Measurements from ENCODE around the gene TSPAN14.

The TSPAN14 gene

GRCh38 chr10:80425901-80426300 lies 28.2 kb upstream of the TSPAN14 start:
- DNase-seq: no peak

- DNase-seq: no peak
Measured at GRCh38 chr10:80427541-80427940, 26.6 kb upstream of the TSPAN14 start.

DNA sequence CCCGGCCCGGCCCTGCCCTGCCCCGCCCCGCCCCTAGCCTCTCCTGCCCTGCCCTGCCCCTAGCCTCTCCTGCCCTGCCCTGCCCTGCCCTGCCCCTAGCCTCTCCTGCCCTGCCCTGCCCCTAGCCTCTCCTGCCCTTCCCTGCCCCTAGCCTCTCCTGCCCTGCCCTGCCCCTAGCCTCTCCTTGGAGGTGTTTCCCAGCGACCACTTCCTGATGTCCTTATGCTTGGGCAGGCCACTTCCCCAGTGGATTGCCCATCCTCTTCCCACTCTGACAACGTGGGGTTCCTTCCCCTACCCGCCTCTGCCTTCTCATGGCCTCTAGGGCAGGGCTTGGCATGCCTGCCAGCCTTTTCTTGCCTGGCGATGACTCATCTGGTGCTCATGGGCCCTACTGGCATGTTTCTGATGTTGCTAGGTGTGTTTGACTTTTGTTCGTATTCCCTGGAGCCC lies 24.6 kb upstream of the TSPAN14 start:
- no peak for DNase-seq

GRCh38 chr10:80433134-80433533 lies 21.0 kb upstream of the TSPAN14 start:
- DNase-seq: no peak

DNA sequence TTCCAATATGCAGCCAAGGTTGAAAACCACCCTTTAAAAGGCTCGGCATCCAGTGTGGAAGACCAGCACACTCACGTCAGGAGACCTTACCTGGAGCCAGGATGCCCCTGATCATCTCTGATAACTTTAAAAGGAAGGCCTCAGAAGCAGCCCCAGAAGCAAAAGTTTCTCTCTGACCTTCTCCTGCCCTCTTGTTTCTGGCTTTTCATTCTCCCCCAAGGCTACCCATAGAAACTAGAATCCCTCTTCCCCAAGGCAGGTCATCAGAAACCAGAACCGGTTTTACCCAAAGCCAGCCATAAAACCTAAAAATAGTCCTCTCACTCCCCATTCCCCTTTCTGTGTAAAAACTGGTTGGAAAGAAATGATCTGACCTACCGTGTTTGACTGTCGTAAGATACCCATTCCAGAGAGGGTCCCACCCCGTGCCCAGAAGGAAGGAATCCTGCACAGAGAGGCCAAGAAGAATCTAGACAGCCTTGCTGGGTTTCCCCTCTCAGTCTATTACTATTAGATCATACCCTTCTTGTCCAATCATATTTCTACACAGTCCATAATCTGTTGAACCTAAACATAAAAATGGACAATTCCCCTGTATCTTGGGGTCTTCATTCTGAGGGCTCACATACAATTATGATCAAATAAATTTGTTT lies 17.5 kb upstream of the TSPAN14 start:
- no peak for DNase-seq

GRCh38 chr10:80437227-80437626 lies 16.9 kb upstream of the TSPAN14 start:
- no peak for DNase-seq

- no peak for DNase-seq
Measured at GRCh38 chr10:80441831-80442230, 12.3 kb upstream of the TSPAN14 start.

GRCh38 chr10:80442879-80443278 lies 11.2 kb upstream of the TSPAN14 start:
- DNase-seq: no peak

- no peak for DNase-seq
Measured at GRCh38 chr10:80443531-80443974, 10.6 kb upstream of the TSPAN14 start.

GRCh38 chr10:80444124-80444523 lies 10.0 kb upstream of the TSPAN14 start:
- no peak for DNase-seq

DNA sequence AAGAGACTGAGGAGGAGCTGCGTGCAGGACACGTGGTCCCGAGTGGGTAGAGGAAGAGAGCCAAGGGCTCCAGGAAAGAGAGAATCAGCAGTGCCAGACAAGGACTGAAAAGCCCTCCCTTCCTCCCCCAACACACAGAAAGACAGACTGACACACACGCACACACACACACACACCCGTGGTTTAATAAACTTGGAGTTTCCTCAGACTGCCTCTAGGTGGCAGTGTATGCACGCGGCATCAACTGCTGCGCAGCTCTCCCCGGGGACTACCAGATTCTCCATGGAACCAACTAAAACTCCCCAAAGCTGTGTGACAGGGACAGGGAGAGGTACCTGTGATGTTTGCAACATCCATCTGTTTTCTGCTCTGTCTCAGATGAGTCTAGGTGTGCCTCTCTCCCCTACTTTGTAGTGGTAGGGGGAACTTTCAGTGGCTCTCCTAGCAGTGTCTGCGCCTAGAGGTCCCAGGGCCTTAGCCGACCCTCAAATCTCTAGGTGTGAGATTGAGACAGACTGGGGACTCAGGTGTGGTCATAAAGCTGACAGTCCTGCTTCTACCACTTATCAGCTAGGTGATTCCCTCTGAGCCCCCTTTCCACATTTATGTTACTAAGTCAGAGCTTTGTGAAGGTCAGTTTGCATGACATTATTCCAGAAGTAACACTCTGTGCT lies 9.3 kb upstream of the TSPAN14 start:
- DNase-seq: peak; percentile 85

DNA sequence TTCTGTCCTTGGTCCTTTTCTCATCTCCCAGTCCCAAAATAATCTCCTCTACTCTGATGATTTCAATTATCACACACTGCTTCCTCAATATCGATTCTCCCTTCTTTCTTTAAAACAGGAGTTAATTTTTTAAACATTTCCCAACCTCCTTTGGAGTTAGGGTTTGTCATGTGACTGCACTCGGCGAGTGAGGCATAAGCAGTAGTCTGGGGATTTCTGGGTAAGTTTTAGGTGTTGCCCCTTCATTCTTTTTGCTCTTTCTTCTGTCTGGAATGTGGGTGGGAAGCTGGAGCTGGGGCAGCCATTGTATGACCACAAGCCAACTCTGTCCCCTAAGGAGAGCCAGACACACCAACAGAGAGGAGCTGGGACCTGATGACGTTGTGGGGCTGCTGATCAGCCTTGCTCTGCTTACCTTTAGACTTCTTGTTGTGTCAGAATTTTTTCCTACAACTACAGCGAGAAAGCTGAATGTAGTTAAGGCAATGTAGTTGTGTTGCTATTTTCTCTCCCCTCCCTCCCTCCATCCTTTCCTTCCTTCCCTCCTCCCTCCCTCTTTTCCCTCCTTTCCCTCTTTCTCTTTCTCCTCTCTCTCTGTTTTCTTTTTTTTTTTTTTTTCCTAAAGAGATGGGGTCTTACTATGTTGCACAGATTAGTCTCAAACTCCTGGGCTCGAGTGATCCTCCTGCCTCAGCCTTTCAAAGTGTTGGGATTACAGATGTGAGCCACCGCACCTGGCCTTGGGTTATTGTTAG lies 6.5 kb upstream of the TSPAN14 start:
- no peak for DNase-seq

DNA sequence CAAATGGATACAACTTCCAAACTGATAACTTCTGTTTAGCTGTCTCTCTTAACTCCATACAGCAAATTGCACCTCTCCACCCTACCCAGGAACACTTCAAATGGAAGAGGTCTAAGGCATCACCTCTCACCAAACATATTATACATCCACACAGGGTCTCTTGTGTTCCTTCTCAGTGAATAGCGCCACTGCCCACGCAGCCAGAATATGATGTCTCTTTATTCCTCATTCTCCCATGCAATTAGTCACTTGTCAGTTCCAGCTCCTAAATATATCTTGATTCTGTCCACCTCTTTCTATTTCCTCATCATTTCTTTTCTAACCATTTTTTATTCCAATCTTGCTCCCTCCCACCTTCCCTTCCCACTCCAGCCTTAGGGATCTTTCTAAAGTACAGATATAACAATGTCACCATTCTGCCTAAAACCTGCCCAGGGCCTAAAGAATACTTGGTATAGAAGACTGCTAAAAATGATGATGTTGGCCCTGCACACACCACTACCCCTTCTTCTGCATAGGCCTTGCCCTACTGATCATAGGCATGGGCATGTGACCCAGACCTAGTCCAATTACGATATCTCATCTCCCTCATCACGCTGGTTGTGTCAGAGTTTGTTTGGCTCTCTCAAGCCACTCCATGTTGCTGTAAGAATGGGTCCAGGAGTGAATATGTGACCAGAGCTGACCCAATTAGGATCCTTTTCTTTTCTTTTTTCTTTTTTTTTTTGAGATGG lies 5.7 kb upstream of the TSPAN14 start:
- DNase-seq: no peak

- no peak for DNase-seq
Measured at GRCh38 chr10:80449520-80449919, 4.6 kb upstream of the TSPAN14 start.

DNA sequence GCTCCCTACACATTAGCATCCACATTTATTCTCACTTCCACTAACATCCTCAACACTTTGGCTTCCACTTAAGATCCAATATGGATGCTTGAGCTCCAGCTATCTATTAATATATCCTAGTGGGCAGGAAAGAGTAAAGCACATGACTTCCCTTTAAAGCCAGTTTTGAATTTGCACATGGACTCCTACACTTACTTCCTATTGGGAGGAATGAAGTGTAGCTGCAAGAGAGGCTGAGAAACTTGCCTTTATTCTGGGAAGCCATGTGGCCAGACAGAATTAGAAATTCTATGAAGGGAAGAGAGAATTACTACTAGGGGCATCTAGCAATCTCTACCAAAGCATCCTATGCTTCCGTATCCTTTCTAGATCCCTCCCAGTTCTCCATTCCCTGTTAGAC lies 3.0 kb upstream of the TSPAN14 start:
- DNase-seq: no peak

DNA sequence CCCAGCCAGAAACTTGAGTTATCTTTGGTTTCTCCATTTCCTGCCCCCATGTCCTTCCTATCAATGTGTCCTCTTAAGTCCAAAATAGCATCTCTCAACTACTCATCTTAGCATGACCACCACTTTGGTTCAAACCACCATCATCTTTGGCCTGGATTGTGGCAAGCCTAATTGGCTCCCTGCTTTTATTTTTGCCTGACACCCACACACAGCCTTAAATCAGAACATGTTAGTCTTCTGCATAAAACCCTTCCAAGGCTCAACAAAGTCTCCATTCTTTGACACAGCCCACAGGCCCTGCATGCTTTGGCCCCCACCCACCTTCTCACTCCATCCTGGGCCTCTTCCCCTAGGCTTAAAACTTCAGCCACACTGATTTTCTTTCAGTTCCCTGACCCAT lies 2.0 kb upstream of the TSPAN14 start:
- DNase-seq: no peak

GRCh38 chr10:80452640-80453039 lies 1.5 kb upstream of the TSPAN14 start:
- DNase-seq: no peak

DNA sequence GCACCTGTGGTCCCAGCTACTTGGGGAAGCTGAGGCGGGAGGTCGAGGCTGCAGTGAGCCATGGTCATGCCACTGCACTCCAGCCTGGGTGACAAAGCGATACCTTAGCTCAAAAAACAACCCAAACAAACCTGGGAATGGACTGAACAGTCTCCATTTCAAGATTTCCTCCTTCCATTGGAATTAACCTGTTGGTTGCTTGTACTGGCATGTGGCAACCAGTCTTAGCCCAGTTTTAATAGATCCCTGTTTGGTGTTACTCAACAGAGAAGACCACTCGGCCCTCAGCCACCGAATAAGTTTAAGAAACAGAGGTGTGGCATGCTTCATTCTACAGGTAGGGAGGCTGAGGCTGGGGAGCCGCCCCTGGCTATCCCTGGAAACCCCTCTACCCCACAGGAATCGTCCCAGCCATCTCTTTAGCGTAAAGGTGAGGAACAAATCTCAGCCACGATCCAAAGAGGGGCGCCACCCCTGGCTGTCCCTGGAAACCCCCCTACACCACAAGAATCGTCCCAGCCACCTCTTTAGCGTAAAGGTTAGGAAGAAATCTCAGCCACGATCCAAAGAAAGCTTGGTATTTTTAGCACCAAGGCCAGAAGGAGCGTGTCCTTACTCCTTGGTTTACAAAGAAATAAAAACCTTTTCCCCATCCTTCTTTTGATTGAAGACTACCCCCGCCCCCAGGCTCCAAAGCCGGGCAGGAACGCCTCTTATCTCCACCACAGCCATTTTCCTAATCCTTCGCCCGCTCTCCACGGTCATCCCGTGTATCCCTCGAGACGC lies 861 bp upstream of the TSPAN14 start:
- DNase-seq: no peak

GRCh38 chr10:80454513-80455460 lies 677 bp downstream of the TSPAN14 start:
- peak; percentile 25 for DNase-seq

DNA sequence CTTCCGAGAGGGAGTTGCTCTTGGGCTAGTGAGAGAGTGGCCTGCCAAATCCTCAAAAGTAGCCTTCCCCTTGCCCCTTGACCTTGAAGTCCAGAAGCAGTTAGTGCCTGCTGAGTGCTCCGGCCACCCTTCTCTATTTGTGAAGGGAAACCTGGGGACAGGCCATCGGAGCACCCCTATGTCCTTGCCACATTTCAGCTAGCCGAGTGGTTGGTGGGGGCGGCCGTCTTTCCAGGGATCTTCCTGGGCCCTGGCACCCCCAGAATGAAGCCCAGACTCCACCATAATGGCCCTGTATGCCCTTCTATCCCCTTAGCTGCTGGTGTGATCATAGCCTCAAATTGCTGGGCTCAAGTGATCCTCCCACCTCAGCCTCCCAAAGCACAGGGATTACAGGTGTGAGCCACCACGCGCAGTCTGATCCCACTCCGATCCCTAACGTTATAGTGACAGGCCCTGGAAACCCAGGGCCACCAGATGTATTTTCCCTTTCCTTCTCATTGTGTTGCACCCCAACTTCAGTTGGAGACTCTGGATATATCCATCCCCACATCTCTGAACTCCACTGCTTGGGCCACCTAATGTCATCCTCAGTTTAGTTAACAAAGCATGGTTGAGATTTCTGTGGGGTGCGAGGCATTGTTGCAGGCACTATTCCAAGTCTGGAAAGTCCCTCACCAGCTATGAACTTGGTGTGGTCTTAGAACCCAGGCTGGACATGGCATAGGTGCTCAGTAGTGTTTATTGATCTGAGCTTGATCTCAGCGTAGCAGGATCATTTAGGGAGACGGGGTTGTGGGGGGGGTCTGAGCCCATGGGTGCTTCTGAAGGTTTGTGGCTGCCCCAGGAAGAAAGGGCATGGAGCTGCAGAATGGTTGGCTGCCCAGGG lies 1.6 kb downstream of the TSPAN14 start:
- no peak for DNase-seq
